GM12878 (cell line): ENCODE results near the gene PARM1. TPM values are rescaled to one million over a fixed set of nuclear protein-coding genes. Genes with fewer than 3 reads are reported as not detected.

Experiments used
- ATAC-seq: fragments of 200-7000 bp; cut with Tn5 transposase; 3 replicates; pipeline ENCODE4 v1.9.1; 2020; ENCODE audit warnings: mild to moderate bottlenecking, moderate library complexity
- BruUV-seq: library from RNA; stranded (reverse); fragments of 400-500 nt; replicated peaks from 2 replicates; lab custom pipeline; 2021; lab: Mats Ljungman, UMichigan
- CTCF ChIA-PET: fragments of 300-600 bp; sonication (Branson Sonifier 250); formaldehyde crosslinking; extraction: SDS; loops from one replicate; lab custom pipeline; 2021; ENCODE audit warnings: inconsistent platforms; lab: Yijun Ruan, JAX
- POLR2A ChIA-PET: fragments of 350-600 bp; formaldehyde crosslinking; extraction: SDS; loops from one replicate; lab custom pipeline; 2021; ENCODE audit warnings: inconsistent platforms; lab: Charles Lee
- RAD21 ChIA-PET: fragments of 300-600 bp; sonication (Branson Sonifier 250); formaldehyde crosslinking; loops from one replicate; lab custom pipeline; 2023; ENCODE audit warnings: antibody characterized with exemption; ENCODE audit not compliant: unreplicated experiment; lab: Charles Lee
- SMC1A ChIA-PET: fragments of 300-600 bp; sonication (Branson Sonifier 250); formaldehyde crosslinking; loops from one replicate; lab custom pipeline; 2023; ENCODE audit not compliant: unreplicated experiment, uncharacterized antibody; lab: Charles Lee
- DNase-seq: peaks from one replicate; pipeline ENCODE4 v3.0.0-alpha.2; 2011; ENCODE audit warnings: low read depth, low spot score
- FAIRE-seq: peaks from 3 replicates; lab custom pipeline; 2011; peaks lifted over from hg19 to GRCh38; lab: Jason Lieb, UNC
- H2AFZ ChIP-seq: 2 replicates; pipeline ENCODE4 v1.6.0; 2011; ENCODE audit warnings: low read depth, low read length, control low read depth; ENCODE audit not compliant: control insufficient read depth
- H3K27ac ChIP-seq: 2 replicates; pipeline ENCODE4 v1.5.1; 2011; ENCODE audit warnings: control low read depth; ENCODE audit not compliant: control insufficient read depth, insufficient read depth
- H3K27me3 ChIP-seq, 2 experiments: replicated peaks in 1 of 2; 2 replicates each; pipeline versions ENCODE4 v1.6.0 to v1.6.1; 2011; ENCODE audit warnings: low read length in 1 of 2; ENCODE audit not compliant: control insufficient read depth in 2 of 2, insufficient read depth in 2 of 2
- H3K36me3 ChIP-seq, 2 experiments: 2 replicates each; pipeline ENCODE4 v1.5.1; 2011; ENCODE audit warnings: low read length in 1 of 2; ENCODE audit not compliant: control insufficient read depth in 2 of 2, insufficient read depth in 2 of 2
- H3K4me1 ChIP-seq: 2 replicates; pipeline ENCODE4 v1.6.1; 2011; ENCODE audit warnings: mild to moderate bottlenecking, low read length, moderate library complexity, mixed read lengths; ENCODE audit not compliant: control insufficient read depth, insufficient read depth
- H3K4me2 ChIP-seq: 2 replicates; pipeline ENCODE4 v1.6.0; 2011; ENCODE audit warnings: control low read depth; ENCODE audit not compliant: control insufficient read depth, insufficient read depth
- H3K4me3 ChIP-seq: fragments of 200-600 bp; sonication (generic); 2 replicates; pipeline ENCODE4 v1.5.1; 2016
- H3K79me2 ChIP-seq: 2 replicates; pipeline ENCODE4 v1.6.0; 2011; ENCODE audit warnings: low read length; ENCODE audit not compliant: control insufficient read depth, insufficient read depth
- H3K9ac ChIP-seq: 2 replicates; pipeline ENCODE4 v1.8.0; 2011; ENCODE audit warnings: low read length, control low read depth, mixed read lengths; ENCODE audit not compliant: control insufficient read depth, insufficient read depth
- H3K9me3 ChIP-seq: replicated peaks from 3 replicates; pipeline ENCODE4 v1.5.1; 2011; ENCODE audit warnings: mild to moderate bottlenecking, low read length; ENCODE audit not compliant: control insufficient read depth, insufficient read depth
- H4K20me1 ChIP-seq: 2 replicates; pipeline ENCODE4 v1.6.0; 2011; ENCODE audit not compliant: control insufficient read depth, insufficient read depth
- CBX5 ChIP-seq: sonication (generic); IDR thresholded peaks from 2 replicates; pipeline ENCODE4 v1.6.1; 2016; ENCODE audit warnings: low read depth, moderate library complexity, mild to moderate bottlenecking, inconsistent platforms
- CTCF ChIP-seq, 3 experiments: IDR thresholded peaks in 2 of 3; conservative IDR thresholded peaks in 1 of 3; 2 replicates each; pipeline ENCODE4 v1.5.1; 2011; ENCODE audit warnings: low read depth in 3 of 3, low read length in 3 of 3, mild to moderate bottlenecking in 3 of 3, control low read depth in 2 of 3, moderate library complexity in 2 of 3, inconsistent platforms in 1 of 3, mixed read lengths in 1 of 3; ENCODE audit not compliant: control insufficient read depth in 2 of 3, insufficient read depth in 1 of 3; ENCODE audit errors: extremely low read depth in 1 of 3
- E4F1 ChIP-seq: fragments of 450-650 bp; IDR thresholded peaks from 2 replicates; pipeline ENCODE4 v1.6.1; 2018; ENCODE audit warnings: borderline replicate concordance, mild to moderate bottlenecking; ENCODE audit not compliant: partially characterized antibody
- FOXK2 ChIP-seq: fragments of 450-650 bp; IDR thresholded peaks from 2 replicates; pipeline ENCODE4 v1.6.1; 2017; ENCODE audit warnings: mild to moderate bottlenecking, moderate library complexity
- IRF5 ChIP-seq: fragments of 450-650 bp; IDR thresholded peaks from 2 replicates; pipeline ENCODE4 v1.6.1; 2017; ENCODE audit warnings: borderline replicate concordance
- NFIC ChIP-seq: IDR thresholded peaks from 2 replicates; pipeline ENCODE4 v1.6.1; 2012; ENCODE audit warnings: low read depth, mild to moderate bottlenecking, inconsistent platforms, low read length, moderate library complexity
- NFYB ChIP-seq: IDR thresholded peaks from 2 replicates; pipeline ENCODE4 v1.6.1; 2011; ENCODE audit warnings: low read depth, mild to moderate bottlenecking, low read length, improper control_type of control experiment, moderate library complexity; ENCODE audit not compliant: insufficient read depth
- NRF1 ChIP-seq: conservative IDR thresholded peaks from 2 replicates; pipeline ENCODE4 v1.6.1; 2011; ENCODE audit warnings: mild to moderate bottlenecking, low read depth, low read length, improper control_type of control experiment
- PAX8 ChIP-seq: fragments of 450-650 bp; IDR thresholded peaks from 2 replicates; pipeline ENCODE4 v1.6.1; 2017; ENCODE audit warnings: mild to moderate bottlenecking, moderate library complexity
- PKNOX1 ChIP-seq: fragments of 450-650 bp; IDR thresholded peaks from 2 replicates; pipeline ENCODE4 v1.6.1; 2016; ENCODE audit warnings: mild to moderate bottlenecking
- PML ChIP-seq: IDR thresholded peaks from 2 replicates; pipeline ENCODE4 v1.6.1; 2012; ENCODE audit warnings: low read length, inconsistent platforms
- SREBF2 ChIP-seq: IDR thresholded peaks from 2 replicates; pipeline ENCODE4 v1.6.1; 2012; ENCODE audit warnings: mild to moderate bottlenecking, low read length
- TCF3 ChIP-seq: IDR thresholded peaks from 2 replicates; pipeline ENCODE4 v1.6.1; 2012; ENCODE audit warnings: low read depth, mild to moderate bottlenecking, low read length, borderline replicate concordance; ENCODE audit not compliant: insufficient read depth
- WRNIP1 ChIP-seq: IDR thresholded peaks from 2 replicates; pipeline ENCODE4 v1.6.1; 2011; ENCODE audit warnings: low read depth, low read length, improper control_type of control experiment, borderline replicate concordance
- ZNF622 ChIP-seq: fragments of 450-650 bp; IDR thresholded peaks from 2 replicates; pipeline ENCODE4 v1.6.1; 2017; ENCODE audit warnings: mild to moderate bottlenecking, inconsistent platforms
- WGBS: methylation state at CpG from one replicate; pipeline ENCODE4 v1.1.6; 2016; ENCODE audit warnings: low lambda C conversion rate; ENCODE audit not compliant: insufficient replicate concordance, insufficient coverage; ENCODE audit errors: missing lambda C conversion rate; 5-methylcytosine and 5-hydroxymethylcytosine counted together
- in situ Hi-C: fragments of 300-500 bp; cut with MboI; formaldehyde crosslinking; loops from 9 replicates; pipeline ENCODE4 v1.14.3; 2018; ENCODE audit warnings: mixed read lengths
- intact Hi-C: fragments of 100-400 bp; cut with micrococcal nuclease; formaldehyde crosslinking; loops from one replicate; pipeline ENCODE4 v1.14.2; 2022; ENCODE audit not compliant: unreplicated experiment
- polyA plus RNA-seq, 11 experiments: library from polyadenylated mRNA; depleted of rRNA in 4 of 11; unstranded in 6 of 11; stranded (reverse) in 5 of 11; fragments of >200 nt; fragmentation: Nextera tagmentation in 4 of 11; fragmentation: Illumina TruSeq in 1 of 11; extraction: Ambion mirVana in 4 of 11; extraction: Trizol in 1 of 11; gene quantifications; 1 replicate in 1 of 11; 2 replicates in 10 of 11; pipeline versions ENCODE4 v1.2.1 to v1.2.3, GENCODE V29; 2011 to 2016; ENCODE audit warnings: inconsistent platforms in 2 of 11, missing spikeins in 2 of 11, low read depth in 1 of 11
- total RNA-seq, 4 experiments: library from RNA; depleted of rRNA in 3 of 4; stranded (reverse); fragments of >200 nt in 3 of 4; fragmentation: Illumina TruSeq in 1 of 4; extraction: Trizol in 1 of 4; gene quantifications; 2 replicates each; pipeline versions ENCODE4 v1.2.1 to v1.2.3, GENCODE V29; 2013 to 2021

The PARM1 gene
- total and polyA plus RNA-seq, 10 of the 15 experiments (the other 5 are each of a cell fraction or from before 2014, with no cell fraction given): 13.9 to 56.2 (median 41.3) TPM

- no peaks in the 10 kb centered on the region for H4K20me1 ChIP-seq
- TF ChIP-seq SREBF2 (no peak), TCF3 (no peak), NFIC (no peak), PAX8 (no peak), NRF1 (no peak), PML (no peak), FOXK2 (no peak), E4F1 (no peak), IRF5 (no peak), NFYB (no peak), ZNF622 (no peak), PKNOX1 (no peak), CTCF (IDR thresholded peaks at IDR 0.05 in 2 of 3, conservative IDR thresholded peaks at IDR 0.05 in 1 of 3; ENCODE audit: control insufficient read depth in 2 of 3, extremely low read depth in 1 of 3, insufficient read depth in 1 of 3, low read depth in 3 of 3, low read length in 3 of 3) (no peak), CBX5 (no peak), WRNIP1 (no peak)
- no peak overlapping the region for H3K4me3 ChIP-seq
- H3K4me1 ChIP-seq: peaks cover 6% of the 10 kb centered on the region
- no peaks in the 10 kb centered on the region for H3K79me2 ChIP-seq
- DNase-seq (no peak), FAIRE-seq (no peak), ATAC-seq (no peak)
- RAD21 ChIA-PET: no interaction called here
- no peak overlapping the region for H2AFZ ChIP-seq
- in situ Hi-C loops (no loop called here), intact Hi-C loops (loop anchor here (5.0 kb wide), 1 partner anchor 103 kb away; the partner anchor contains the start of gene PARM1)
- H3K27me3 ChIP-seq: no peaks in the 10 kb centered on the region
- no peak overlapping the region for H3K27ac ChIP-seq
- SMC1A ChIA-PET: no interaction called here
- H3K9ac ChIP-seq: no peak overlapping the region
- H3K4me2 ChIP-seq: no peak overlapping the region
- POLR2A ChIA-PET: no interaction called here
- H3K36me3 ChIP-seq: no peaks in the 10 kb centered on the region; a peak in 1 of 4 replicates
- H3K9me3 ChIP-seq: no peaks in the 10 kb centered on the region; the same call in 2 of the 3 replicates
- no TSS peak for BruUV-seq
- WGBS: 55% methylated on average over 5 of the region's 5 CpGs
- CTCF ChIA-PET: interaction anchor here (1.4 kb wide), 1 partner anchor 25 kb away, joined by 3 read pairs; no protein-coding TSS in a partner anchor
These were observed 102.4 kb downstream of the PARM1 start for GRCh38 chr4:75035321-75035720.
